ENCODE measurements around the gene GALNT2. TPM values are rescaled to one million over a fixed set of nuclear protein-coding genes. Genes with fewer than 3 reads are reported as not detected.
A peak's percentile ranks its signal among the peaks of the same experiment; 100 is the strongest.

The GALNT2 gene
- total RNA-seq, 1 donor from 2014 or later: 129 TPM

DNA sequence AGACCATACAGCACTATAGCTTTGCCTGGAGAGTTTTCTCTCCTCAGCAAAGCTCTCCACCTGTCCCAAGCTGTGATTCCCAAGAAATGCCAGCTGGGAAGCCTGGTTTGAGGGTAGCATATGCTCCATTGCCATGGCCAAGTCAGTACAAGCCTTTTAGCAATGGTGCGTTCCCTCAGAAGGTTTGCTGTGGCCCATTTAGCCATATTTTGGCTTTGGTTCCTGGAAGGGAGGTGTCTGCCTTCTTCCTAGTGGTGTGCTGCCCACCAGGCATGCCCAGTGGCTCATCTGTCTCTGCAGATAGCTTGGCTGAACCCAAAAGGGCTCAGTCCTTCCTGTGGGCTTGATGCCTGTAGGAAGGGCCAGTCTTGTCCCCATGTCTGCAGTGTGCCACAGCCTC, 32.4 kb downstream of the GALNT2 start:
- Histone ChIP-seq H3K4me1 (peaks cover 8 to 35% of the 10 kb centered on the region in 2 donors), H3K36me3 (no peaks in the 10 kb centered on the region), H3K4me3 (no peak overlapping the region), H3K27ac (no peak overlapping the region), H3K27me3 (no peaks in the 10 kb centered on the region), H3K9me3 (no peaks in the 10 kb centered on the region)
- intact Hi-C loops (cut with DNase I): no loop called here
- no peak for DNase-seq (ENCODE audit: low spot score in 2 of 2)
- TF ChIP-seq, protein P1, sequence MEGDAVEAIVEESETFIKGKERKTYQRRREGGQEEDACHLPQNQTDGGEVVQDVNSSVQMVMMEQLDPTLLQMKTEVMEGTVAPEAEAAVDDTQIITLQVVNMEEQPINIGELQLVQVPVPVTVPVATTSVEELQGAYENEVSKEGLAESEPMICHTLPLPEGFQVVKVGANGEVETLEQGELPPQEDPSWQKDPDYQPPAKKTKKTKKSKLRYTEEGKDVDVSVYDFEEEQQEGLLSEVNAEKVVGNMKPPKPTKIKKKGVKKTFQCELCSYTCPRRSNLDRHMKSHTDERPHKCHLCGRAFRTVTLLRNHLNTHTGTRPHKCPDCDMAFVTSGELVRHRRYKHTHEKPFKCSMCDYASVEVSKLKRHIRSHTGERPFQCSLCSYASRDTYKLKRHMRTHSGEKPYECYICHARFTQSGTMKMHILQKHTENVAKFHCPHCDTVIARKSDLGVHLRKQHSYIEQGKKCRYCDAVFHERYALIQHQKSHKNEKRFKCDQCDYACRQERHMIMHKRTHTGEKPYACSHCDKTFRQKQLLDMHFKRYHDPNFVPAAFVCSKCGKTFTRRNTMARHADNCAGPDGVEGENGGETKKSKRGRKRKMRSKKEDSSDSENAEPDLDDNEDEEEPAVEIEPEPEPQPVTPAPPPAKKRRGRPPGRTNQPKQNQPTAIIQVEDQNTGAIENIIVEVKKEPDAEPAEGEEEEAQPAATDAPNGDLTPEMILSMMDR (IDR thresholded peaks at IDR 0.05): no peak

DNA sequence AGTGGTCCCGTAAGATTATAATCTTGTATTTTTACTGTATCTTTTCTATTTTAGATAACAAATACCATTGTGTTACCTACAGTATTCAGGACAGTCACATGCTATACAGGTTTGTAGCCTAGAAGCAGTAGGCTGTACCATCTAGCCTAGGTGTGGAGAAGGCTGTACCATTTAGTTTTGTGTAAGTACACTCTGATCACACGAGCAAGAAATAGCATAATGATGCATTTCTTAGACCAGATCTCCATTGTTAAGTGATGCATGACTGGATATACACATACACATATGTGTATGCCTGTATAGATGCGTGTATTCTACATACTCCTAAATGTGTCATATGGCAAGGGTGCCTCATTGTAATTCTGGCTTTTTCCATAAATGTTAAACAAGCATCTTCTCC, 33.9 kb downstream of the GALNT2 start:
- Histone ChIP-seq H3K4me3 (no peak overlapping the region), H3K27ac (no peak overlapping the region), H3K27me3 (no peaks in the 10 kb centered on the region), H3K36me3 (no peaks in the 10 kb centered on the region), H3K4me1 (peaks cover 14 to 46% of the 10 kb centered on the region in 2 donors), H3K9me3 (no peaks in the 10 kb centered on the region)
- intact Hi-C loops (cut with DNase I): no loop called here
- DNase-seq (ENCODE audit: low spot score in 2 of 2): no peak
- TF ChIP-seq, protein P1 (IDR thresholded peaks at IDR 0.05): no peak

DNA sequence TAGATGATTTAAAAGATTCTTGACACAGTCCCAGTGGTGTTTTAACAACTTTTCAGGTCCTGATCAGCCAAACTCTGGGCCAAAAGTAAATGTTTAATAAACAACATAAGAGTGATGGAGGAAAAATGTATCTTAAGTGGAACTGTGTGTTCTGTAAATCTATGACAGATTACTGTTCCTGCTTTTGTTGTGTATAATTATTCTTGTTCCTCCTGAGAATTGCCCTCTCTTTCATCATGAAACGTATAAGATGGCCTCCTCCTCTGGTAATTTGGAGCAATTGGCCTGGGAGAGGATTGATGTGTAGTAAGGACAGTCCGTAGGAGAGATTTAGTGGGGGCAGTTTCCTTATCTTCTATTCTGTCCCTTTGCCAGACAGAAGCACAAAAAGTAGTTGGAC, 34.5 kb downstream of the GALNT2 start:
- peaks cover 14 to 52% of the 10 kb centered on the region in 2 donors for H3K4me1 ChIP-seq
- intact Hi-C loops (cut with DNase I): no loop called here
- no peak for DNase-seq (ENCODE audit: low spot score in 2 of 2)
- no peaks in the 10 kb centered on the region for H3K9me3 ChIP-seq
- H3K4me3 ChIP-seq: no peak overlapping the region
- no peaks in the 10 kb centered on the region for H3K27me3 ChIP-seq
- H3K36me3 ChIP-seq: no peaks in the 10 kb centered on the region
- peak overlapping the region; percentile 8 to 52 for H3K27ac ChIP-seq
- TF ChIP-seq, protein P1 (IDR thresholded peaks at IDR 0.05): no peak

DNA sequence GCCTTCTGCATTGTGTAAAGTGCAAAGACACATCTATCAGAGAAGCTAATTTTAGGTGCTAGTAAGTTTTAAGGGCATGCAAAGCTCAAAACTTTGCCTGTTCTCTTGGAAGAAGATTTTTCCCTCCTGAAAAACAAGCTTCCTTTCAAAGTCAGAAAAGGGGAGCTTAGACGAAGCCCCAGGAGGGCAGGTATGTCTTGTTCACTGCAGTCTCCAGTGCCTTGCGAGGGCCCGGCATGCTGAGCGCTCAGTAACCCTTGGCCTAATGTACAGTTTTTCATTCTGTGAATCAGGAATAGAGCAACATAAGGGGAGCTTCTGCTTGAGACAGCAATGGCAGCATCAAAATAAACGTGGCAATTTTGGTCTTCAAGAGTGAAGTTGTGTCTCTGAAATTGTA, 35.0 kb downstream of the GALNT2 start:
- H3K4me3 ChIP-seq: no peak overlapping the region
- H3K27ac ChIP-seq: peak overlapping the region; percentile 8 to 52
- H3K36me3 ChIP-seq: no peaks in the 10 kb centered on the region
- H3K9me3 ChIP-seq: no peaks in the 10 kb centered on the region
- no peaks in the 10 kb centered on the region for H3K27me3 ChIP-seq
- intact Hi-C loops (cut with DNase I): no loop called here
- TF ChIP-seq, protein P1 (IDR thresholded peaks at IDR 0.05): no peak
- no peak for DNase-seq (ENCODE audit: low spot score in 2 of 2)
- H3K4me1 ChIP-seq: peaks cover 14 to 57% of the 10 kb centered on the region in 2 donors

DNA sequence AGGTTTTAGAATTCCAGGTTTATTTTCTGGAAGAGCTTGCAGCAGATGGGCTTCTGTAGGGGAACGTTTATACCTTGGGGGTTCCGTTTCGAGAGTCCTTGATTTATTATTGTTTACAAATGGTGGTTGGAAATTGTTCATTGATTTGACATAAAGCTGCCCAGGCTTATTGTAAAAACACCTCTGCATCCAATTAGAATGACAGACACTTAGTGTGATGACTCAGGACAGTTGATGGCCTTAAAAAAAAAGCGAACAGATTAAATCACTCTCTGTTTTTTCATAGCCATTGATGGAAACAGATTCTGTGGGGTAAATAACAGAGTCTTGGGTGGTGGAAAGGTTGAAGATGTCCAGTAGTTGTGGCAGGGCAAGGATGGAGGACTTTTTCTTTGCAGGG, 35.4 kb downstream of the GALNT2 start:
- H3K27me3 ChIP-seq: no peaks in the 10 kb centered on the region
- H3K36me3 ChIP-seq: no peaks in the 10 kb centered on the region
- peak overlapping the region in 1 of 2 donors; percentile 8 for H3K27ac ChIP-seq
- H3K9me3 ChIP-seq: no peaks in the 10 kb centered on the region
- H3K4me3 ChIP-seq: no peak overlapping the region
- intact Hi-C loops (cut with DNase I): no loop called here
- TF ChIP-seq, protein P1 (IDR thresholded peaks at IDR 0.05): no peak
- no peak for DNase-seq (ENCODE audit: low spot score in 2 of 2)
- H3K4me1 ChIP-seq: peaks cover 14 to 60% of the 10 kb centered on the region in 2 donors
